SU-DHL-6 (cell line): ENCODE measurements around the gene VTI1A.

Experiments
- EZH2phosphoT487 ChIP-seq: fragments of 200-600 bp; sonication (generic), shearing (Covaris generic); conservative IDR thresholded peaks from 2 replicates; pipeline ENCODE4 v1.6.1; 2018; ENCODE audit warnings: mild to moderate bottlenecking, antibody characterized with exemption, low read length, moderate library complexity, mixed read lengths
- TF ChIP-seq, protein P1 (sequence below): fragments of 200-600 bp; sonication (generic); IDR thresholded peaks from one replicate; pipeline ENCODE4 v1.5.1; 2017; ENCODE audit warnings: antibody characterized with exemption, mild to moderate bottlenecking, low read length, moderate library complexity; ENCODE audit not compliant: insufficient read depth, poor library complexity, severe bottlenecking

GRCh38 chr10:112834751-112835181 lies 387.8 kb downstream of the VTI1A start:
- no peak for TF ChIP-seq EZH2phosphoT487
- TF ChIP-seq, protein P1, sequence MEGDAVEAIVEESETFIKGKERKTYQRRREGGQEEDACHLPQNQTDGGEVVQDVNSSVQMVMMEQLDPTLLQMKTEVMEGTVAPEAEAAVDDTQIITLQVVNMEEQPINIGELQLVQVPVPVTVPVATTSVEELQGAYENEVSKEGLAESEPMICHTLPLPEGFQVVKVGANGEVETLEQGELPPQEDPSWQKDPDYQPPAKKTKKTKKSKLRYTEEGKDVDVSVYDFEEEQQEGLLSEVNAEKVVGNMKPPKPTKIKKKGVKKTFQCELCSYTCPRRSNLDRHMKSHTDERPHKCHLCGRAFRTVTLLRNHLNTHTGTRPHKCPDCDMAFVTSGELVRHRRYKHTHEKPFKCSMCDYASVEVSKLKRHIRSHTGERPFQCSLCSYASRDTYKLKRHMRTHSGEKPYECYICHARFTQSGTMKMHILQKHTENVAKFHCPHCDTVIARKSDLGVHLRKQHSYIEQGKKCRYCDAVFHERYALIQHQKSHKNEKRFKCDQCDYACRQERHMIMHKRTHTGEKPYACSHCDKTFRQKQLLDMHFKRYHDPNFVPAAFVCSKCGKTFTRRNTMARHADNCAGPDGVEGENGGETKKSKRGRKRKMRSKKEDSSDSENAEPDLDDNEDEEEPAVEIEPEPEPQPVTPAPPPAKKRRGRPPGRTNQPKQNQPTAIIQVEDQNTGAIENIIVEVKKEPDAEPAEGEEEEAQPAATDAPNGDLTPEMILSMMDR = no peak
